Vagina (tissue), 2 donors: ENCODE data around the gene SIDT1. TPM values are rescaled to one million over a fixed set of nuclear protein-coding genes. Genes with fewer than 3 reads are reported as not detected.

Experiments used
- DNase-seq, 2 donors: peaks; one replicate each; pipeline ENCODE4 v3.0.0-alpha.2; 2017; ENCODE audit errors: extremely low spot score in 2 of 2
- H3K27ac ChIP-seq: fragments of 200-600 bp; sonication (generic); one replicate; pipeline ENCODE4 v1.5.1; 2019
- H3K27me3 ChIP-seq: fragments of 200-600 bp; sonication (generic); one replicate; pipeline ENCODE4 v1.5.1; 2019
- H3K36me3 ChIP-seq, 2 donors: fragments of 200-600 bp; sonication (generic); one replicate each; pipeline ENCODE4 v1.5.1; 2017 to 2019
- H3K4me1 ChIP-seq: fragments of 200-600 bp; sonication (generic); one replicate; pipeline ENCODE4 v1.5.1; 2019
- H3K4me3 ChIP-seq, 2 donors: fragments of 200-600 bp; sonication (generic); 1 replicate in 1 of 2; 2 replicates in 1 of 2; pipeline ENCODE4 v1.5.1; 2016 to 2019
- H3K9me3 ChIP-seq: fragments of 200-600 bp; sonication (generic); one replicate; pipeline ENCODE4 v1.5.1; 2019
- POLR2A ChIP-seq, 2 donors: fragments of 450-650 bp; IDR thresholded peaks; one replicate each; pipeline ENCODE4 v1.6.1; 2017; ENCODE audit warnings: antibody characterized with exemption in 2 of 2, mild to moderate bottlenecking in 2 of 2, moderate library complexity in 2 of 2
- POLR2AphosphoS5 ChIP-seq, 2 donors: sonication (generic); formaldehyde crosslinking; IDR thresholded peaks; one replicate each; pipeline ENCODE4 v1.9.0; 2017; ENCODE audit warnings: antibody characterized with exemption in 2 of 2, mild to moderate bottlenecking in 2 of 2, low read depth in 1 of 2; ENCODE audit not compliant: insufficient read depth in 1 of 2
- intact Hi-C: fragments of 100-400 bp; cut with DNase I; formaldehyde crosslinking; loops from one replicate; pipeline ENCODE4 v1.15.1; 2023
- total RNA-seq: library from RNA; depleted of rRNA; stranded (reverse); fragments of >200 nt; gene quantifications from one replicate; pipeline ENCODE4 v1.2.3, GENCODE V29; 2016
- TF ChIP-seq, protein P1 (sequence below), 3 experiments: fragments of 450-650 bp in 2 of 3; fragments of 200-600 bp in 1 of 3; sonication (generic) in 1 of 3; IDR thresholded peaks; one replicate each; pipeline ENCODE4 v1.5.1; 2017 to 2019; ENCODE audit warnings: antibody characterized with exemption in 3 of 3, mild to moderate bottlenecking in 2 of 3, moderate library complexity in 2 of 3

SIDT1 gene
- total RNA-seq, result 44.0 TPM

DNA sequence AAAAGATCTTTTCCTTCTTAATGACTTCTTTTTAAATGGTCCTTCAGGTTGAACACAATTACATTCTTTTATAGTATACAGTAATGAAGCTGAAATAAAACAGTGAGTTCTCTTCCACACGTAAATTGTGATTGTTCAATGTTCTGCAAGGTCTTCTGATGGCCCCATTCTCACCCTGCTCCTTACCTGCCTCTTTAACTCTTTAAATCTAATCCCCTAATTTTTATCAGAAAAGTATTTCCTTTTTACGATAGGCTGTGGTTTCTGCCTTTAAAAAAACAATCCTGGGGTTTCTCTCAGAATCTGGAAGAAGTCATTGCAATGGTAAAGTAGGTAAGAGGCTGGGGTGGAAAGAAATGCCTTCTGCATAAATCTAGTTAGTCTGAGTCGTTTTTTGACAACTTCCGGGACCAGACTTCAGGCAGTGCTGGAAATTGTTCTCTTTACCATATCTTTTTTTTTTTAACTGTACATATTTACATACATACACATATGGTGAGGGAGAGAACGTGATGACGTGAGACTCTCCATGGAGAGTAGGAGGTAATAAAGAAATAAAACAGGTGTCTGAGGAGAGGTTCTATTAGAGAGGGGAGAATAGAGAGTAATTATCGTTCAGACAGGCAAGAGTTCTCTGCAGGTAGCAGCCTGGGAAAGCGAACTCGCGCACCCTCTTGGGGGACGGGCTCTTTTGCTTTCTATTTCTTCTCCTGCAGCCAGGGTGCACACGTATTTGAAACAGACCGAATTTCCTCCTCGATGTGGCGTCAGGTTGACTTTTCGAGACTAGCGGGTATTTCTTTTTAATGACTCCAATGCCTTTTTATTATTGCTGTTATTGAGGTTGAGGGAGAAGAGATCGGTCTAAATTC lies at the start of gene SIDT1:
TSS of gene SIDT1 (plus strand) at position 730 of the 872 bp plus-strand sequence. CDS start 467 bp downstream, outside the sequence.
- no peak for DNase-seq
- Histone ChIP-seq H3K4me1 (peaks cover 12% of the 10 kb centered on the region), H3K27me3 (no peaks in the 10 kb centered on the region), H3K9me3 (no peaks in the 10 kb centered on the region), H3K36me3 (no peaks in the 10 kb centered on the region), H3K4me3 (peak within 1 kb of the TSS; percentile 61 to 70), H3K27ac (peak within 1 kb of the TSS; percentile 49)
- intact Hi-C loops, result no loop called here
- TF ChIP-seq, protein P1, sequence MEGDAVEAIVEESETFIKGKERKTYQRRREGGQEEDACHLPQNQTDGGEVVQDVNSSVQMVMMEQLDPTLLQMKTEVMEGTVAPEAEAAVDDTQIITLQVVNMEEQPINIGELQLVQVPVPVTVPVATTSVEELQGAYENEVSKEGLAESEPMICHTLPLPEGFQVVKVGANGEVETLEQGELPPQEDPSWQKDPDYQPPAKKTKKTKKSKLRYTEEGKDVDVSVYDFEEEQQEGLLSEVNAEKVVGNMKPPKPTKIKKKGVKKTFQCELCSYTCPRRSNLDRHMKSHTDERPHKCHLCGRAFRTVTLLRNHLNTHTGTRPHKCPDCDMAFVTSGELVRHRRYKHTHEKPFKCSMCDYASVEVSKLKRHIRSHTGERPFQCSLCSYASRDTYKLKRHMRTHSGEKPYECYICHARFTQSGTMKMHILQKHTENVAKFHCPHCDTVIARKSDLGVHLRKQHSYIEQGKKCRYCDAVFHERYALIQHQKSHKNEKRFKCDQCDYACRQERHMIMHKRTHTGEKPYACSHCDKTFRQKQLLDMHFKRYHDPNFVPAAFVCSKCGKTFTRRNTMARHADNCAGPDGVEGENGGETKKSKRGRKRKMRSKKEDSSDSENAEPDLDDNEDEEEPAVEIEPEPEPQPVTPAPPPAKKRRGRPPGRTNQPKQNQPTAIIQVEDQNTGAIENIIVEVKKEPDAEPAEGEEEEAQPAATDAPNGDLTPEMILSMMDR (IDR thresholded peaks at IDR 0.05), result no peak
- TF ChIP-seq POLR2AphosphoS5 (IDR thresholded peaks at IDR 0.05; ENCODE audit: insufficient read depth in 1 of 2, low read depth in 1 of 2) (no peak), POLR2A (IDR thresholded peaks at IDR 0.05) (no peak)

DNA sequence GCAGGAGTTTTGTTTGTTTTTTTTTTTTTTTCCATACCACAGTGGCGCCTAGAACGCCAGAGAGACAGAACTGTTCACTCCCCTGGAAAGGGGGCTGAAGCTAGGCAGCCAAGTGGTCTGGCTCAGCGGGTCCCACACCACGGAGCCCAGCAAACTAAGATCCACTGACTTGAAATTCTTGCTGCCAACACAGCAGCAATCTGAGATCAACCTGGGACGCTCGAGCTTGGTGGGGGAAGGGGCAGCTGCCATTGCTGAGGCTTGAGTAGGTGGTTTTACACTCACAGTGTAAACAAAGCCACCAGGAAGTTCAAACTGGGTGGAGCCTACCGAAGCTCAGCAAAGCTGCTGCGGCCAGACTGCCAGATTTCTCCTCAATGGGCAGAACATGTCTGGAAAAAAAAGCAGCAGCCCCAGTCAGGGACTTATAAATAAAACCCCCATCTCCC lies 47.2 kb upstream of the SIDT1 start:
- H3K4me3 ChIP-seq, result no peak overlapping the region
- H3K27me3 ChIP-seq, result no peaks in the 10 kb centered on the region
- H3K4me1 ChIP-seq, result no peaks in the 10 kb centered on the region
- intact Hi-C loops, result no loop called here
- no peak overlapping the region for H3K27ac ChIP-seq
- no peaks in the 10 kb centered on the region for H3K9me3 ChIP-seq
- DNase-seq, result no peak
- TF ChIP-seq, protein P1 (IDR thresholded peaks at IDR 0.05), result no peak
- no peak for TF ChIP-seq POLR2AphosphoS5 (IDR thresholded peaks at IDR 0.05; ENCODE audit: insufficient read depth in 1 of 2, low read depth in 1 of 2)
- no peak for TF ChIP-seq POLR2A (IDR thresholded peaks at IDR 0.05)
- H3K36me3 ChIP-seq, result peaks cover 0 to 17% of the 10 kb centered on the region in 2 donors

DNA sequence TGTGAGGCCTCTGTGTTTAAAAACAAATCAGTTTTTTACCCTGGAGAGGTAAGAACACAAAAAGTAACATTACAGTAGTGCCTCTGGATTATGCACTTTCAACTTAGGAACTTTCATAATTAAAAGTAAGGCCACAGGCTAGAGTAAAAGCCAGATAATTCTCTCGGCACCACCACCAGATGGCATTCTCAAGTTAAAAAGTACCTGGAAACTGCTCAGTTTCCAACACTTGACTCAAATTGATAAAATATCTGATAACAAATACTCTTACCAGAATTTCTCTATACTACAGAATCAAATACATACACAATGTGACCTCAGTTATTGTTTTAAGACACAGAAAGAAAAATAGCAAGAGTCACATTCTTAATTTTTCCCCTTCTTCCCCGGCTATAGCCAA lies 37.3 kb upstream of the SIDT1 start:
- no peak overlapping the region for H3K27ac ChIP-seq
- no peaks in the 10 kb centered on the region for H3K4me1 ChIP-seq
- intact Hi-C loops, result no loop called here
- H3K9me3 ChIP-seq, result no peaks in the 10 kb centered on the region
- no peak overlapping the region for H3K4me3 ChIP-seq
- no peak for DNase-seq
- H3K27me3 ChIP-seq, result no peaks in the 10 kb centered on the region
- TF ChIP-seq, protein P1 (IDR thresholded peaks at IDR 0.05), result no peak
- TF ChIP-seq POLR2A (IDR thresholded peaks at IDR 0.05) (no peak), POLR2AphosphoS5 (IDR thresholded peaks at IDR 0.05; ENCODE audit: insufficient read depth in 1 of 2, low read depth in 1 of 2) (no peak)
- H3K36me3 ChIP-seq, result peaks cover 0 to 12% of the 10 kb centered on the region in 2 donors

DNA sequence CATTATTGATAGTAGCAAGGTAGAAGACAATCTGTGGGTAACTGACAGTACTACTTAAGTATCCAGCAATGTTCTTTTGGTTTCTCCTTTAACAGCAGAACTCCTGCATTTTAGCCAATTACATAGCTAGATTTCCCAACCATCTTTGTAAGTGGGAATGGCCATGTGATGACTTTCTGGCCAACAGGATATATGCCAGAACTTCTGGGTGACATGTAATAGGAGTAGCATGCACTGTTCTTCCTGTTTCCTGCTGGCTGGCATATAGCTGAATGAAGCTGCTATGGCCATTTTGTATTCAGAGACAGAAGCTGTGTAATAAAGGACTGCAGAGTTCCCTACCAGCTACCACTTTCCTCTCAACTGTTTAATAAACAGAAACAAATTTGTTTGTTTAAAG lies 35.4 kb upstream of the SIDT1 start:
- no peak for DNase-seq
- H3K9me3 ChIP-seq, result no peaks in the 10 kb centered on the region
- intact Hi-C loops, result no loop called here
- no peak for TF ChIP-seq POLR2AphosphoS5 (IDR thresholded peaks at IDR 0.05; ENCODE audit: insufficient read depth in 1 of 2, low read depth in 1 of 2)
- no peak for TF ChIP-seq POLR2A (IDR thresholded peaks at IDR 0.05)
- TF ChIP-seq, protein P1 (IDR thresholded peaks at IDR 0.05), result no peak
- no peak overlapping the region for H3K4me3 ChIP-seq
- no peaks in the 10 kb centered on the region for H3K4me1 ChIP-seq
- H3K36me3 ChIP-seq, result peaks cover 0 to 12% of the 10 kb centered on the region in 2 donors
- H3K27ac ChIP-seq, result no peak overlapping the region
- H3K27me3 ChIP-seq, result no peaks in the 10 kb centered on the region
